Stimulated activated CD8-positive, alpha-beta memory T cell treated with anti-CD3 and anti-CD28 coated beads, Interleukin-7, amount 100 ng/mL, for 1 hour (primary cell): Measurements from ENCODE around the gene RAB32.
"Not testable (repeated sequence)": the region's sequence is repeated elsewhere in the genome, so short reads cannot be mapped to it uniquely, and the experiment has no call there.

Experiments used
- DNase-seq, 2 donors: peaks; one replicate each; pipeline ENCODE4 v3.0.0-alpha.2; 2020; ENCODE audit warnings: low read depth in 2 of 2

The RAB32 gene

GRCh38 chr6:146543211-146543939 lies at the start of gene RAB32:
Gene RAB32, plus strand, starts transcription at chr6:146543833. Its CDS starts 39 bp downstream, at chr6:146543872.
- no peak for DNase-seq

- no peak for DNase-seq
These were observed 45.3 kb upstream of the RAB32 start for GRCh38 chr6:146498309-146498708.

- DNase-seq: no peak
These were observed 40.5 kb upstream of the RAB32 start for GRCh38 chr6:146503096-146503495.

GRCh38 chr6:146515212-146515611 lies 28.4 kb upstream of the RAB32 start:
- no peak for DNase-seq

GRCh38 chr6:146526192-146526591 lies 17.4 kb upstream of the RAB32 start:
- no peak for DNase-seq

- DNase-seq: no peak
These were observed 10.9 kb upstream of the RAB32 start for GRCh38 chr6:146532702-146533101.

GRCh38 chr6:146542881-146543210 lies 787 bp upstream of the RAB32 start:
- DNase-seq: no peak

- DNase-seq: no peak
These were observed 445 bp downstream of the RAB32 start for GRCh38 chr6:146543940-146544615.

GRCh38 chr6:146544616-146545182 lies 1.1 kb downstream of the RAB32 start:
- no peak for DNase-seq

GRCh38 chr6:146545581-146545980 lies 1.9 kb downstream of the RAB32 start:
- DNase-seq: no peak

- no peak for DNase-seq
These were observed 2.9 kb downstream of the RAB32 start for GRCh38 chr6:146546443-146547043.

GRCh38 chr6:146547889-146548288 lies 4.3 kb downstream of the RAB32 start:
- no peak for DNase-seq

GRCh38 chr6:146548898-146549374 lies 5.3 kb downstream of the RAB32 start:
- no peak for DNase-seq

- no peak for DNase-seq
These were observed 7.3 kb downstream of the RAB32 start for GRCh38 chr6:146550911-146551310.

GRCh38 chr6:146551545-146551944 lies 7.9 kb downstream of the RAB32 start:
- DNase-seq: no peak

- DNase-seq: no peak
These were observed 9.9 kb downstream of the RAB32 start for GRCh38 chr6:146553377-146554135.

GRCh38 chr6:146560607-146561006 lies 17.0 kb downstream of the RAB32 start:
- no peak for DNase-seq

GRCh38 chr6:146566661-146567060 lies 23.0 kb downstream of the RAB32 start:
- not testable (repeated sequence) for DNase-seq

GRCh38 chr6:146568619-146569018 lies 25.0 kb downstream of the RAB32 start:
- not testable (repeated sequence) for DNase-seq

GRCh38 chr6:146574211-146574610 lies 30.6 kb downstream of the RAB32 start:
- no peak for DNase-seq

GRCh38 chr6:146578054-146578453 lies 34.4 kb downstream of the RAB32 start:
- no peak for DNase-seq

- DNase-seq: no peak
These were observed 38.3 kb downstream of the RAB32 start for GRCh38 chr6:146581968-146582367.
